VCaP (cell line): ENCODE measurements around the gene KIRREL1.

ENCODE experiments used
- H3K27ac ChIP-seq: fragments of 450-650 bp; 2 replicates; pipeline ENCODE4 v1.5.1; 2017
- CTCF ChIP-seq: fragments of 450-650 bp; conservative IDR thresholded peaks from 2 replicates; pipeline ENCODE4 v1.5.1; 2017; ENCODE audit warnings: mild to moderate bottlenecking, moderate library complexity

The KIRREL1 gene

DNA sequence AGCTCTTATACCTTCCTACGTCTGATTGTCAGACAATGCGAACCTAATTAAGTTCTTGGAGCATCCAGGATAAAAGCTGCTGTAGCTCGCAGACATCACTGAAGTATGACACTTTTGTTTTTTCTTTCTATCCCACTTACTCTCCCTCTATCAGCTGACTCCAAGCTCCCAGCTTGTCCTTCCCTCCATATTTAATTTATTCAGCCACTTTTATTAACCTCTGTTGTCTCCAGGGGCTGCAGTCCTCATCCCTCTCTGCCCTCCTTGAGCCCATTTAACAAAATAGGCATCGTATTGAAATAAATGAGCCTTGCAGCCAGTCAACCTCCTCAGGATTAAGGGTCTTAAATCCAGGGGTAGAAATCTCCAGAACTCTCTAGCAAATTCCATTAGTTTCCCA, 7.1 kb downstream of the KIRREL1 start:
- no peak for TF ChIP-seq CTCF
- no peak overlapping the region for H3K27ac ChIP-seq

GRCh38 chr1:158002022-158002630, 8.7 kb downstream of the KIRREL1 start:
- no peak for TF ChIP-seq CTCF
- no peak overlapping the region for H3K27ac ChIP-seq

DNA sequence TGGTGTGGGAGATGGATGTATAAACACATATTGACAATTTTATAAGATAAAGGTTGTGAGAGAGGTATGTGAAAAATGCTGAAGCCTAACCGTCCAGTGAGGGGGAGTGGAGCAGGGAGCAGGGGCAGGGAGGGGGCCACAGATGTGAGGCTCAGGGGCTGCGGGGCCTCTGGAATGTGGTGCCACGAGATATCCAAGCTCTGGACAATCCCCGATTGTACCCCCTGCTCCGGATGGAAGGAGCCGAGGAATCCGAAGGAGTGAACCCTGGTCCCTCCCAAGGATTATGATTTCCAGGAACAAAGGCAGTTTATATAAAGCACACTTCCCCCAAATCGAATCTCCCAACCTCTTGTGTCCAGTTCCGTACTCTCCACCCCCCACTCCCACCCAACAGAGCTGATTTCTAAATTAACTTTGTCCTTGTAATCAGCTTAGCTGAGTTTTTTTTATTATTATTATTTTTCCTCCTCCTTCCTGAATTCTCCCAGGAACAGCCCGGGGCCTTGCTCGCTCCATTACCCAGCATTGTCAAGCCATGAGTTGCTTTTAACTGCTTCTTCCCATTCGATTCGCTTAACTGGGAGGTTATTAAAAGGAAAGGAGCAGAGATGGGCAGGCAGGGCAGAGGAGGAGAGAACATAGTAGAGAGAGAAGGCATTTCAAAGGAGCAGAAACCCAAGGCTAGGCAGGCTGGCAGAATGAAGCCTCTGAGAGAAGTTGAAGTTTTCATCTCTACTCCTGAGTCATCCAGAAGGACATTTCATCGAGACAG, 9.4 kb downstream of the KIRREL1 start:
- H3K27ac ChIP-seq, result no peak overlapping the region
- no peak for TF ChIP-seq CTCF

- no peak overlapping the region for H3K27ac ChIP-seq
- TF ChIP-seq CTCF, result no peak
These were observed 10.0 kb downstream of the KIRREL1 start for GRCh38 chr1:158003406-158003800.

DNA sequence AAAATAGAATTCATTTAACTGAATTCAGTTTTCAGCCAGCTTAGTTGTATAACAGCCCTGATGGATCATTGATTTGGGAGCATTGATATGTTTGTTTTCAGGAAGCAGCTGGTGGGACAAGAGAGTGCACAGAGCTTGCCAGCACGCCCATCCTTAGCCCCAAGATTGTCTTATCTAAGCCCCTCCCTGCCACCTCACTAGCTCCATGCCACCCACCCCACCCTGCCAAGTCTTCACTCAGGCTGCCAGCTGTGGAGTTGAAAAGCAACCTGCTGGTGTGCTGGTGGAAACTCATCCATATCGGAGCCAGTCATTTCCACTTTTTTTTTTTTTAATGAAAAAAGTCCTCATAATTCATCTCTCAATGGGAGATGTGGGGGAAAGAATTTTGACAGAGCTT, 11.8 kb downstream of the KIRREL1 start:
- no peak overlapping the region for H3K27ac ChIP-seq
- no peak for TF ChIP-seq CTCF

DNA sequence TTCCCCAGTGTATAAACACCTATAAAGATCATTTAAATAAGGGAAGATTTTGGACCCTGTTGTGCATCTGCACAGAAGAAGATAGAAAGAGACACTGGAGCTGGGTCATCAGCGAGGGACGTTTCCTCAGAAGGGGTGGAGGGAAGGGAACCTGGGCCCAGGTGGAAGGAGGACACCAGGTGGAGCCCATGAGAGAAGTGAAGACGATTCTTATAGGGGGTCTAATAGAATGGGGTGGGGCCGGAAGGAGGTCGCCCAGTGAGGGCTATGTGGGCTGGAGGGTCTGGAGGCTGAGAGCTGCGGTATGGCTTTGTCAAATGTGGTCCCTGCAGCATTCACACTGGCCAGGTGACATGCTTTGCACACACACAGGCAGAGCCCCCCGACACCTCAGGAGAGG, 13.7 kb downstream of the KIRREL1 start:
- no peak overlapping the region for H3K27ac ChIP-seq
- TF ChIP-seq CTCF, result no peak

DNA sequence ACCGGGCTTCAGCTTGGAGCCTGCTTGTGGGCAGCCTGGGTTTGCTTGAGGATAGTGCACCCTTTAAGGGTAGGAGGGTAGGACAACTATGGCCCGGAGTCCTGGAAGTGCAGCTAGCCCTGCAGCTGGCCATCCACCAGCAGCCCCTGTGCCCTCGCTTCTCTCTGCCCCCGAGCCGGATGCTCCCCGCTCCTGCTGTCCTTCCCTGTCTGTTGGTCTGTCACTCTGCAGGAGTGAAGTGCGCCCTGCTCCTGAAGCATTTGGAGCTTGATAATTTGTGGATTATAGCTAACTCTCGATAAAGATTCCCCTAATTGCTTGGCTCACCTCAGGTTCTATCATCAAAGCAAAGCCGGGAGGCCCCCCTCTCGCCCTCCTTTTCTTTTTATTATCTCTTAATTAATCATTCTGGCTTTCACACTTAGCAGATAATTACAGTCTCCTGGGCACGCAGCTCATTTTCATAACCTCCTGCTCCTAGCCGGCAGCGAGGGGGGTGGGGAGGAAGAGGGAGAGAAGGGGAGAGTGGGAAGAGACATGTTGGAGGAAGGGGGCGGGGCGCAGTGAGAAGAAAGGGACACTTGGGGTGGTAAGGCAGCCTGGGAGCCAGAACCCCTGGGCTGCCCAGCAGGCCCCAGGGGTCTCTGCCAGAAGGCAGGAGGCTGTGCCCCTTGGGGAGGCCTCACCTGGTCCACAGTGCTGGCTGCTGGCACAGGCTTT, 14.4 kb downstream of the KIRREL1 start:
- no peak overlapping the region for H3K27ac ChIP-seq
- no peak for TF ChIP-seq CTCF
